Measurements from ENCODE around the gene IL5. TPM values are rescaled to one million over a fixed set of nuclear protein-coding genes. Genes with fewer than 3 reads are reported as not detected.
"Not testable (repeated sequence)": the region's sequence is repeated elsewhere in the genome, so short reads cannot be mapped to it uniquely, and the experiment has no call there.

IL5 gene
- total and polyA plus RNA-seq, 10 donors = not detected

GRCh38 chr5:132556763-132557477 is 13.6 kb upstream of the IL5 start, which contains the start of gene RAD50:
Gene RAD50, plus strand, starts transcription at chr5:132556977. Its CDS starts 348 bp downstream, at chr5:132557325.
- Histone ChIP-seq H3K4me1 (peaks cover 17 to 41% (median 23%) of the 10 kb centered on the region in 6 donors), H3K4me3 (peak within 1 kb of the TSS; percentile 56 to 89 (median 76)), H3K36me3 (peaks cover 0 to 28% (median 12%) of the 10 kb centered on the region in 6 donors), H3K27ac (peak within 1 kb of the TSS; percentile 79 to 91 (median 88)), H3K27me3 (replicated peaks in 1 of 7) (no peaks in the 10 kb centered on the region), H3K9me3 (peaks cover 0 to 18% (median 0%) of the 10 kb centered on the region in 8 donors)
- intact Hi-C loops (cut with DNase I; ENCODE audit: low total_unique reads) = no loop called here
- DNase-seq = peak; percentile 98
- TF ChIP-seq POLR2A (IDR thresholded peaks at IDR 0.05) = peak; percentile 5 to 56 (median 36)
- TF ChIP-seq CTCF (IDR thresholded peaks at IDR 0.05 in 8 of 11, conservative IDR thresholded peaks at IDR 0.05 in 3 of 11) = no peak
- peak; percentile 97 to 98 (median 97) for TF ChIP-seq POLR2AphosphoS5 (IDR thresholded peaks at IDR 0.05)
- 0 to 1% (median 1%) methylated on average over 45 to 53 of the region's 53 CpGs for WGBS, 5 donors

- Histone ChIP-seq H3K36me3 (peaks cover 0 to 21% (median 9%) of the 10 kb centered on the region in 6 donors), H3K4me1 (peaks cover 17 to 41% (median 23%) of the 10 kb centered on the region in 6 donors), H3K4me3 (peak overlapping the region; percentile 56 to 89 (median 76)), H3K27ac (peak overlapping the region; percentile 79 to 91 (median 88)), H3K9me3 (peaks cover 0 to 18% (median 0%) of the 10 kb centered on the region in 8 donors), H3K27me3 (replicated peaks in 1 of 7) (no peaks in the 10 kb centered on the region)
- WGBS, 5 donors = 57 to 68% (median 66%) methylated on average over 15 of the region's 15 CpGs
- no peak for TF ChIP-seq POLR2AphosphoS5 (IDR thresholded peaks at IDR 0.05)
- no peak for TF ChIP-seq POLR2A (IDR thresholded peaks at IDR 0.05)
- TF ChIP-seq CTCF (IDR thresholded peaks at IDR 0.05 in 8 of 11, conservative IDR thresholded peaks at IDR 0.05 in 3 of 11) = no peak
- no peak for DNase-seq
- intact Hi-C loops (cut with DNase I; ENCODE audit: low total_unique reads) = no loop called here
Observed at GRCh38 chr5:132556153-132556762, 12.9 kb upstream of the IL5 start.

GRCh38 chr5:132549576-132549975 is 6.3 kb upstream of the IL5 start:
- no peaks in the 10 kb centered on the region for H3K27me3 ChIP-seq (replicated peaks in 1 of 7)
- TF ChIP-seq POLR2AphosphoS5 (IDR thresholded peaks at IDR 0.05) = no peak
- TF ChIP-seq POLR2A (IDR thresholded peaks at IDR 0.05) = no peak
- H3K4me1 ChIP-seq = no peaks in the 10 kb centered on the region
- H3K36me3 ChIP-seq = no peaks in the 10 kb centered on the region
- H3K9me3 ChIP-seq = peaks cover 0 to 5% (median 0%) of the 10 kb centered on the region in 8 donors
- H3K27ac ChIP-seq = no peak overlapping the region
- no peak for DNase-seq
- no peak overlapping the region for H3K4me3 ChIP-seq
- 69 to 86% (median 81%) methylated on average over 2 of the region's 2 CpGs for WGBS, 5 donors
- intact Hi-C loops (cut with DNase I; ENCODE audit: low total_unique reads) = no loop called here

DNA sequence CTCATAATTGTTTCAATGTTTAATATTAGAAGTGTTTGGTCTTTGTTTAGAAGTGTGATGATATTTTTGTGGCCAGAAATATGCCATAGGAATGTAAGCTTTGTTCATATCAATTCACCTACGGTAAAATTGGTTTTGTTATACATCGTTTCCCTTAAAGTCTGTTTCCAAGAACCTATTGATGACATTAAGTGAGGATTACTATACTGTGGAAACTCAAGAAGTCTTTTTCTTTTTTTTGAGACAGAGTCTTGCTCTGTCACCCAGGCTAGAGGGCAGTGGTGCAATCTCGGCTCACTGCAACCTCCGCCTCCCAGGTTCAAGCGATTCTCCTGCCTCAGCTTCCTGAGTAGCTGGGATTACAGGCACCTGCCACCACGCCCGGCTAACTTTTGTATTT is 5.5 kb upstream of the IL5 start:
- H3K4me3 ChIP-seq; H3K9me3 ChIP-seq; H3K27me3 ChIP-seq (replicated peaks in 1 of 7); H3K27ac ChIP-seq; H3K4me1 ChIP-seq; intact Hi-C loops (cut with DNase I; ENCODE audit: low total_unique reads); H3K36me3 ChIP-seq; DNase-seq: not testable (repeated sequence)
- WGBS, 5 donors = 82 to 97% (median 92%) methylated on average over 5 to 7 of the region's 7 CpGs

GRCh38 chr5:132547269-132547668 is 3.9 kb upstream of the IL5 start:
- Histone ChIP-seq H3K27me3 (replicated peaks in 1 of 7) (no peaks in the 10 kb centered on the region), H3K27ac (no peak overlapping the region), H3K4me3 (no peak overlapping the region), H3K9me3 (no peaks in the 10 kb centered on the region), H3K36me3 (no peaks in the 10 kb centered on the region), H3K4me1 (no peaks in the 10 kb centered on the region)
- DNase-seq = no peak
- TF ChIP-seq CTCF (IDR thresholded peaks at IDR 0.05 in 8 of 11, conservative IDR thresholded peaks at IDR 0.05 in 3 of 11) = no peak
- intact Hi-C loops (cut with DNase I; ENCODE audit: low total_unique reads) = no loop called here
- 85 to 88% (median 87%) methylated on average over 2 of the region's 2 CpGs for WGBS, 5 donors

All from spleen (tissue), 11 donors.